ENCODE results near the gene MARCHF4. TPM values are rescaled to one million over a fixed set of nuclear protein-coding genes. Genes with fewer than 3 reads are reported as not detected.

Gene MARCHF4
- total and polyA plus RNA-seq, 2 of the 8 experiments (the other 6 are each of a cell fraction or from before 2014, with no cell fraction given), result 1.9 to 2.9 TPM

DNA sequence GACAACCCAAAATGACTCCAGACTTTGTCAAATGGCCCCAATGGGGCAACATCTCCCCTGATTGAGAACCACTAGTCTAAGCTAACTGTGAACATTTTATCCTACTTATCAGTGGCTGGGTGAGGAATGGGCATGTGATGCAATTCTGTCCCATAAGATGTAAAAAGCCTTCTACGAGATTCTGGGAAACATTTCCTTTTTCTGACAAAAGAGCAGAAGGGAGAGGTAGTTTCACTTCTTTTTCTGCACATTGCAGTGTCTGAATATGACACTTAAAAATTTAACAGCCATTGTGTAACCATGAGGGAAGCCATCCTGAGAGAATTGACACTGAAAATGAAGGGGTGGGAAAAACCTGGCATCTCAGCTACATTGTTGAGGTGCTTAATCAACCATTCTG lies 17.3 kb upstream of the MARCHF4 start:
- FAIRE-seq (no peak), DNase-seq (ENCODE audit: low read depth in 1 of 2, low spot score in 2 of 2) (no peak)
- Histone ChIP-seq H4K20me1 (replicated peaks in 1 of 2; ENCODE audit: control insufficient read depth in 1 of 2, insufficient read depth in 2 of 2, low read length in 2 of 2) (no peaks in the 10 kb centered on the region), H3K14ac (ENCODE audit: insufficient read length) (no peak overlapping the region), H3K79me1 (ENCODE audit: low read depth, low read length) (no peaks in the 10 kb centered on the region), H3K23me2 (ENCODE audit: low read depth, low read length) (no peaks in the 10 kb centered on the region), H3K56ac (replicated peaks; ENCODE audit: insufficient read length, low read depth, low read length) (no peak overlapping the region), H2AK5ac (ENCODE audit: low read depth, low read length) (no peak overlapping the region), H3K79me2 (ENCODE audit: control insufficient read depth in 1 of 2, insufficient read depth in 2 of 2, low read length in 2 of 2) (no peaks in the 10 kb centered on the region), H2AFZ (ENCODE audit: low read length) (no peak overlapping the region), H4K8ac (ENCODE audit: extremely low read depth, insufficient read depth, low read length) (no peak overlapping the region), H3K36me3 (ENCODE audit: control insufficient read depth in 2 of 4, insufficient read depth in 4 of 4, low read length in 3 of 4) (no peaks in the 10 kb centered on the region), H2BK20ac (ENCODE audit: low read length) (no peak overlapping the region), H3K4ac (replicated peaks; ENCODE audit: insufficient read length, low read depth, low read length) (no peak overlapping the region), H2BK12ac (ENCODE audit: low read depth, low read length) (no peak overlapping the region), H2BK15ac (ENCODE audit: low read length) (no peak overlapping the region), H3K9me3 (ENCODE audit: insufficient read depth in 2 of 2, low read depth in 1 of 2, low read length in 1 of 2) (0 out of 4 replicates have a peak, but pooled peaks cover 0 to 3% of the 10 kb centered on the region in 2 experiments), H3K18ac (ENCODE audit: extremely low read depth, low read length) (no peak overlapping the region), H4K5ac (ENCODE audit: insufficient read length, low read depth, low read length) (no peak overlapping the region), H3K4me3 (ENCODE audit: extremely low read depth in 1 of 4, insufficient read depth in 2 of 4, low read depth in 3 of 4, low read length in 4 of 4) (no peak overlapping the region), H3K27ac (ENCODE audit: low read depth, low read length) (no peak overlapping the region), H3K4me1 (replicated peaks in 1 of 4; ENCODE audit: control insufficient read depth in 3 of 4, insufficient read depth in 4 of 4, low read length in 3 of 4) (peaks cover 0 to 8% (median 0%) of the 10 kb centered on the region in 4 experiments; a peak in 1 of 7 replicates), H2BK120ac (replicated peaks; ENCODE audit: low read depth, low read length) (no peak overlapping the region), H2BK5ac (ENCODE audit: low read depth, low read length) (no peak overlapping the region), H3K23ac (ENCODE audit: insufficient read length) (no peak overlapping the region), H3K27me3 (replicated peaks in 1 of 4; ENCODE audit: control insufficient read depth in 3 of 4, extremely low read depth in 1 of 4, insufficient read depth in 3 of 4, low read length in 3 of 4) (no peaks in the 10 kb centered on the region), H4K91ac (replicated peaks; ENCODE audit: insufficient read length, low read length) (no peak overlapping the region), H3K9ac (replicated peaks in 1 of 4; ENCODE audit: extremely low read depth in 1 of 4, low read depth in 3 of 4, low read length in 3 of 4) (no peak overlapping the region), H3K4me2 (ENCODE audit: insufficient read depth in 1 of 2, low read depth in 2 of 2, low read length in 2 of 2) (no peak overlapping the region)
- CTCF ChIA-PET (ENCODE audit: partially characterized antibody), result interaction anchor here (0.6 to 9.1 kb wide), 5 partner anchors 13 to 167 kb away, joined by 3 to 79 read pairs (median 4); no protein-coding TSS in a partner anchor
- TF ChIP-seq EP300 (IDR thresholded peaks at IDR 0.05; ENCODE audit: borderline replicate concordance in 1 of 2, low read depth in 2 of 2, low read length in 2 of 2) (no peak), SIX5 (IDR thresholded peaks at IDR 0.05; ENCODE audit: low read depth, low read length) (no peak), SP2 (IDR thresholded peaks at IDR 0.05; ENCODE audit: low read length) (no peak), CTBP2 (IDR thresholded peaks at IDR 0.05; ENCODE audit: borderline replicate concordance, insufficient read depth, insufficient read length, low read length) (no peak), RAD21 (IDR thresholded peaks at IDR 0.05 in 1 of 2, conservative IDR thresholded peaks at IDR 0.05 in 1 of 2; ENCODE audit: low read depth in 2 of 2, low read length in 2 of 2) (no peak), EZH2 (IDR thresholded peaks at IDR 0.05; ENCODE audit: low read depth, low read length, severe bottlenecking) (no peak)
- TF ChIP-seq, protein P1, sequence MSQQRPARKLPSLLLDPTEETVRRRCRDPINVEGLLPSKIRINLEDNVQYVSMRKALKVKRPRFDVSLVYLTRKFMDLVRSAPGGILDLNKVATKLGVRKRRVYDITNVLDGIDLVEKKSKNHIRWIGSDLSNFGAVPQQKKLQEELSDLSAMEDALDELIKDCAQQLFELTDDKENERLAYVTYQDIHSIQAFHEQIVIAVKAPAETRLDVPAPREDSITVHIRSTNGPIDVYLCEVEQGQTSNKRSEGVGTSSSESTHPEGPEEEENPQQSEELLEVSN (IDR thresholded peaks at IDR 0.05), result no peak
- POLR2A ChIA-PET (ENCODE audit: partially characterized antibody), result interaction anchor here (0.6 to 0.7 kb wide), 2 partner anchors 13 to 138 kb away, joined by 3 read pairs; no protein-coding TSS in a partner anchor
- 87% methylated on average over 1 of the region's 1 CpG; no CpG with 5 or more reads in 1 of the 2 experiments for WGBS, 2 experiments (ENCODE audit: extremely low coverage in 1 of 2, insufficient coverage in 1 of 2, insufficient read length in 1 of 2, insufficient replicate concordance in 2 of 2, low coverage in 1 of 2, low lambda C conversion rate in 2 of 2, missing lambda C conversion rate in 1 of 2)

All from H1 (cell line).